ENCODE measurements around the gene RGMA.

RGMA gene

DNA sequence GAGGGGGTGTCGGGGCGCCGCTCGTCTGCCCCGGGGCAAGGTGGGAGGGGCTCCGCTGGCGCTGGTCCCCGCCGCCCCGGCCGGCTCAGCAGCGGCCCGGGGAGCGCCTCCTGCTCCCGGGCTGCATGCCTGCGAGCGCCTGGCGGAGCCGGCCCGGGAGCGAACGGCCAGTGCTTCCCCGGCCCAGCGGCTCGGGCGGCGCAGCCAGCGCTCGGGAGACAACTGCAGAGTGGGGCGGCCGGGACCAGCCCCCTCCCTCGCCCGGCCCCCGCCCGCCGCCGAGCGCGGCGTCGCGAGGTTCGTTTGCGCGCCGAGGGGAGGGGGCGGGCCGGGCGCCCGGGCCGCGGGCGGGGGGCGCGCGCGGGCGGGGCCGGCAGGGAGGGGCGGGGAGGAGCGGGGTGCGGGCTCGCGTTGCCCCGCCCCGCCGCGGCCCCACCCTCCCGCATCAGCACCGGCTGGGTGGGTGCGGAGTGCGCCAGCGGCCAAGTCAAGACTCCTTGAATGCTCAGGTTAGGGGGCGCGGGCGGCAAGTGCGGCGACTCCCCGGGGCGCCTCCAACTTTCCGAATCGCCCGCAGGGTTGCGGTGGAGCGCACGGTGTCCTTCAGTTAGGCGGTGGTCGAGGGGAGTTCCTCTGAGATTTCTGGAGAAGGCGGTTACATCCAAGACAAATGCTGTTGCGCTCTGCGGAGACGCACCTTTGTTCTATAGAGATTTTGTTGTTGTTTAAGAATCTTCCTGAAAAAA lies at the start of gene RGMA:
Gene RGMA, minus strand, starts transcription at position 231 of the 746 bp plus-strand sequence. CDS start 279 bp downstream, outside the sequence.
- DNase-seq, result peak; percentile 33

DNA sequence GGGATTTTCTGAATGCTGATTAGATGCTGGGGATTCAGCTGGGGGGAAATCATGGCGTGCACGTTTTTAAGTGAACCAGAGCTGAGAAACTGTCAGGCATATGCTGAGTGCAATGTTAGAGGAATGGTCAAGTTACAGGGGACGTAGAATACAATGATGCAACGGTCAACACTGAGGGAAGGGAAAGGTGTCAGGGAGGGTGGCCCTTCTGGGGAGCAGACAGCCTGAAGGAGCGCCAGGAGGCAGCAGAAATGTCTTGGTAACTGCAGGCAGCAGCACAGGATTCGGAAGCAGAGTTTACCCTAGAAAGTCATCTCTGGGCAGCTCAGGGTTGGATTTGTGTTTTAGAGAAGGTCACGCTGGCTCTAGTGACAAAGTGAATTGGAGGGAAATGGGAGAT lies 47.6 kb upstream of the RGMA start:
- DNase-seq, result no peak

DNA sequence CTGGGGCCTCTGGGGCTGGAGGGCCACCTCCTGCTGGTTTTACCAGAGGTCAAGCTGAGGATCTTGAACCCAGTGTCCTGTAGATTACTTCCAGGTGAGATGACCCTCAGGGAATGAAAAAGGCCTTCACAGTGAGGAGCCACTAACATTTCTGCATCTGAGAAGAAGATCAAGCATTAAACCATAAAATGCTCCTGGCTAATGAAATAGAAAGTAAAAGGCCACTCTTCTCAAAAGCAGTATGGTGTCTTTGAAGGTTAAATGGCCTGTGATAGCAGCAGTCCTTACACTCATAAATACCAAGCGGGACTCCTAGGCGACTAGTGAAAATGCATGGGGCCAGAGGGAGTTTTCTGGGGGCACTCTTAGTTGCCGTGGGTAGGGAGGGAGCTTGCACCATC lies 47.0 kb upstream of the RGMA start:
- no peak for DNase-seq

GRCh38 chr15:93135459-93135858 lies 46.4 kb upstream of the RGMA start:
- no peak for DNase-seq

DNA sequence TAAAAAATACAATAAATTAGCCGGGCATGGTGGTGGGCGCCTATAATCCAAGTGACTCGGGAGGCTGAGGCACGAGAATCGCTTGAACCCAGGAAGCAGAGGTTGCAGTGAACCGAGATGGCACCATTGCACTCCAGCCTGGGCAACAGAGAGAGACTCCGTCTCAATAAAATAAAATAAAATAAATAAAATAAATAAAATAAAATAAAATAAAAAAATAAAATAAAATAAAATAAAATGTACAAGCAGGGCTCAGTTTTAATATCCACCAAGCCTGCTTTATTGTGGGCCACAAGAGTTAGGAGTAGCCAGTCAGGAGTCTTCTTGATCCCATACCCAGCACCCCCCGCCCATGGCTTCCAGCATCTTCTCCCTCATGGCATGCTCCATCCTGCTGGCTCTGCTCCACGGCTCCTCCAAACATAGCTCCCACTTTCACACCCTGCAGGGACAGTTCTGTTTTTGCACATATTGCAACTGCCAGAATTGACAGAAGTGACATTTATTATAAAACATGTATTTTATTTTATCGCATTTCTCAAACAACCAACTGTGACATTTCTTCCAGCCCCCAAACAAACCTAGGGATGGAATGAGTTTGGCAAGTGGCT lies 42.6 kb upstream of the RGMA start:
- no peak for DNase-seq

- DNase-seq, result no peak
These were observed 40.9 kb upstream of the RGMA start for GRCh38 chr15:93129702-93130488.

DNA sequence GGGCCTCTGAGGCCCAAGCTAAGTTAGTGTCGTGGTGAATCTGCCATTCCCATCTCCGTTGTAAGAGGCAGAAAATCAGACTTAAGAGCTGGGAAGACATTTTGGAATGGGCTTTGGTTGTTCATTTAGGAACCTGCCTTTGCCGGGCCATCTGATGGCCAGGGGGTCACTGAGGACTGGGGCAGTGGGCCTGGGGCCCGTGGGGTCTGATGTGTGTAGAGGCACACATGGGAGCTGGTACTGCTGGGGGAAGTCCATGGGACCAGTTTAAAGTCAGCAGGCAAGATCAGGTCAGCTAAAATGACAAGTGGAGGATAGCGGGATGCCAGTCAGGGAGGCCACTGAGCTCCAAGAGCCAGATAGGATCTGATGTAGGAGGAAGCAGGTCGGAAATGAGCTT lies 38.3 kb upstream of the RGMA start:
- no peak for DNase-seq

DNA sequence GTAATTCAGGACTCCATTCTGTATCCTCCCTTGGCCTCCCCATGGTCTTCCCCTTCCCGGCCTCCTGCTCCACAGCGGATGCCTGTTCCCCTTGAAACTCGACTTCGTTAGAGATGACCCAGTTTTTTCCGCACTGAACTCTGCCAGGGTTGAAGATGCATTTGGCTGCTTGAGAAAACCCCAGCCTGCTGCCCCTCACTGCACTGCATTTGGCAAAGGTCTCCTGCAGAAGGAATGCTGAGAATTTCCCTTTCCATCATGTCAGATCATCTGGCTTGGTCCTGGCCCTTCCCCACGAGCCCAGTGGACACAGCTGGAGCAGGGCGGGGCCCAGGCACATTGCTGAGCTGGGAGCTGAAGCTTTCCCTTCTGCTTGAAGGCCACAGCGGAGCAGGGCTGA lies 37.6 kb upstream of the RGMA start:
- no peak for DNase-seq

GRCh38 chr15:93126148-93126547 lies 37.1 kb upstream of the RGMA start:
- no peak for DNase-seq

- no peak for DNase-seq
These were observed 35.1 kb upstream of the RGMA start for GRCh38 chr15:93124126-93124525.

GRCh38 chr15:93121973-93122910 lies 33.2 kb upstream of the RGMA start:
- no peak for DNase-seq

DNA sequence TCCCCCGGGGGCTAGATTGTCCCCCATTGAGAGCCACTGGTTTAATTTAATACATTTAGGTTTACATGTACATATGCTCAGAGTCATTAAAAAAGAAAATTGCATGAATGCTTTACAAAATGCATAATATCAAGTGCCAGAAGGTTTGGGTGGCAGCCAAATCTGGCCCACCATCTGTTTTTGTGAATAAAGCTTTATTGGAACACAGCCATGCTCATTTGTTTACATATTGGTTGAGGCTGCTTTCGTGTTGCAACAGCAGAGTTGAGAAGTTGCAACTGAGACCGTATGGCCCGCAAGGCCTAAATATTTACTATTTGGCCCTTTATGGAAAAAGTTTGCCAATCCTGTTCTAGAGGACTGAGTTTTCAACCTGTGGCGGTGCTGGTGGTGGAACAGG lies 32.1 kb upstream of the RGMA start:
- no peak for DNase-seq

DNA sequence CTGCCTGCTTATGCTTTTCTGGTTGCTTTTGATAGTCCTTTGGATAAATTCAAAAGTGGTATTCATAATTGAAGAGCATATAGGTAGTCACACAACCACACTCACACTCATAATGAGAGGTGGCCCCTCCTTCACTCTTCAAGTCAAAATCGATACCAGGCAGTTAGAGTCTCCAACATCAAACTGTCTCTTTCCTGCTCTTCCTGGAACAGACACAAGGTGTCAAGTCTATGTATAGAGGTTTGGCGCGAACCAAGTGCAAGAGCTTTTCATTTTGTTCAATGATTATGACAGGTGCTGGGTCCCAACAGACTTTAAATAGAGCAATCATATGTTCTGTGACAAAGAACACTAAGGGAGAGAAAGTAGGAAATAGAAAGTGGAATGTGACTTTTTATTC lies 29.9 kb upstream of the RGMA start:
- no peak for DNase-seq

DNA sequence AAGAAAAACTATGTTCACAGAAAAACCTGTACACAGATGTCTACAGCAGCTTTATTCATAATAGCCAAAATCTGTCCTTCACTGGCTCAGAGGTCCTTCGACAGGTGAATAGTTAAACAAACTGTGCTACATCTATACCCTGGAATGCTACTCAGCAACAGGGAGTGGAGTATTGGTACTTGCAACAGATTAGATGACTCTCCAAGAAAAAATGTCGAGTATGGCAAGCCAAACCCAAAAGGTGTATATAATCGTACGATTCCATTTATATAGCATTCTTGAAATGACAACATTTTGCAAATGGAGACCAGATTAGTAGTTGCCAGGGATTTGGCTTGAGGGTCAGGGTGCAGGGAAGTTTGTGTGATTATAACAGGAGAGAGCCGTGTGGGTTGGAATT lies 22.4 kb upstream of the RGMA start:
- DNase-seq, result no peak

GRCh38 chr15:93110502-93111040 lies 21.6 kb upstream of the RGMA start:
- no peak for DNase-seq

GRCh38 chr15:93109336-93110102 lies 20.5 kb upstream of the RGMA start:
- no peak for DNase-seq

GRCh38 chr15:93107646-93108045 lies 18.6 kb upstream of the RGMA start:
- DNase-seq, result no peak

DNA sequence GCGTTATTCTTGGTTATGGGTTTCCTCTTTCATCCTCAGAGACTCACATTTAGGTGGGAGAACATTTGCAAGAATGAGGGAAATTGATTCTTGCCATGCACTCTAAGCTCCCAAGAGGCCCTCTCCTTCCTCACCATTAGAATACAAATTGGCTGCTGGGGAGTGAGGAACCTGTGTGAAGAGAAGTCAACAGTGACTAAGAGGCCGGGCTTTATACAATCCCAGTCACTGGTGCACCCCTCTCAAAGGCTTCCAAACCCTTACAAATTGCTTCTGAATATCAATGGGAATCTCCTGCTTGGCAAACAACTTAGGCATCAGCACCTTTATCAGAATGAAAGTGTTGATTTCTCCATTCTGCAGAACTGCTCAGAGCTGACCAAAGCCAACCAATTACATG lies 16.5 kb upstream of the RGMA start:
- DNase-seq, result no peak

DNA sequence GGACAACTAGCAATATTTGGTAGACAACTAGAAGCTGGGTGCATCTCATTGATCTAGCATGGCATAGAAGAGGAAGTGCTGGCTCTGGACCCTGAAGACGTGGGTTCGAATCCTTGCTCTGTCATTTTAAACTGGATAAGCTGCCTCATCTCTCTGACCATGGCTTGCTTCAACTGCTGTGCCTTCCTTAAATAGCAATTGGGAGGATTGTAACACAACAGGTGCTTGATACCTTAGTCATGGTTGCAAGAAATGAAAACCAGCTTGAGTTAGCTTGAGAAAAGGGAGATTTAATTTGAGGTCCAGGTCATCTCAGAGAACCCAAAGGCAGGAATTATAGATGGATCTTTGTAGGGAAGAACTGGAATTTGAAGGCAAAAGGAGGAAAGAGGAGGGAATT lies 14.8 kb upstream of the RGMA start:
- no peak for DNase-seq

DNA sequence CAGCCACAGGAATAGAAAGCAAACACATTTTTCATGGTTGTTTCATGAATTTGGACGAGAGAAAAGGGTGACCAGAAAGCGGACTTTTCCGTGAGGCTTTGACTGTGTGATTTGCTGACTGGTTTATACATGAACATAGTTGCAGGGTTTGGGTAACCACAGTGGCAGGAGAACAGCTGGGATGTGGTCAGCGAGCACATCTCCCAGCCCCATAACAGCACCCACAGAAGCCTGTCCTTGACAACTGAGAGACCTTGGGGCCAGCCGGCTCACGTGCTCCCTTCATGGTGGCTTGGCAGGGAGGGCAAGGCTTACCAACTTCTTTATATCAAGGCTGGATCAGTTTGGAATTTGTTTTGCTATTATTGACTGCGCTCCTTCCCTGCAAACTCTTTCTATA lies 13.2 kb upstream of the RGMA start:
- DNase-seq, result no peak

- DNase-seq, result no peak
These were observed 4.8 kb upstream of the RGMA start for GRCh38 chr15:93093765-93094164.

DNA sequence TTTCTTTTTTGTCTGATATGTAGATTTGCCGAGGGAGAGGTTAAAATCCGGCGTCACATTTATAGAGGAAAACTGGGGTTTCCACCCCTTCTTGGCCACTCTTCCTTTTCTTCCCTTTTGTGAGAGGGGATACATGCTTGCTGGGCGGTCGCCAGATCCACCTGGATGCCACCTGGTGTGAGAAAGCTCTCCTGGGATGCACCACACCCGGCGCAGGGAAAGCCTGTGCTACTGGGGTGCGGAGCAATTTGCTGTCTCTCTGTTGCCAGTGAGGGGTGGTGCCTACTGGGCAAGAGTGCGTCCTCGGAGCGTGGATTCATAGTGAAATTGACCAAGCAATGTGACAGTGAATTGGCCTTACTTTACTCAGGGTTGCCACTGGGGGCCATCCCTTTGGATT lies 2.5 kb upstream of the RGMA start:
- DNase-seq, result no peak
